Smooth muscle cell (in vitro differentiated cells): Measurements from ENCODE around the gene EGLN3. TPM values are rescaled to one million over a fixed set of nuclear protein-coding genes. Genes with fewer than 3 reads are reported as not detected.

ENCODE experiments used
- DNase-seq: peaks from one replicate; lab custom pipeline; 2025; ENCODE audit not compliant: unreplicated experiment; lab: John Stamatoyannopoulos, UW
- H2AFZ ChIP-seq: fragments of 200-600 bp; sonication (generic); 2 replicates; pipeline ENCODE4 v1.6.0; 2016; ENCODE audit warnings: antibody characterized with exemption, low read depth, mild to moderate bottlenecking
- H3F3A ChIP-seq: fragments of 200-600 bp; sonication (generic); 2 replicates; pipeline ENCODE4 v1.6.0; 2017; ENCODE audit warnings: antibody characterized with exemption, low read depth
- H3K27ac ChIP-seq: fragments of 200-600 bp; sonication (generic); 2 replicates; pipeline ENCODE4 v1.5.1; 2016; ENCODE audit warnings: low read depth, mild to moderate bottlenecking
- H3K27me3 ChIP-seq: fragments of 200-600 bp; sonication (generic); 2 replicates; pipeline ENCODE4 v1.6.1; 2016; ENCODE audit warnings: low read depth, mild to moderate bottlenecking
- H3K36me3 ChIP-seq: fragments of 200-600 bp; sonication (generic); 2 replicates; pipeline ENCODE4 v1.5.1; 2016; ENCODE audit warnings: low read depth
- H3K4me1 ChIP-seq: fragments of 200-600 bp; sonication (generic); 2 replicates; pipeline ENCODE4 v1.5.1; 2016; ENCODE audit warnings: low read depth
- H3K4me2 ChIP-seq: fragments of 200-600 bp; sonication (generic); 2 replicates; pipeline ENCODE4 v1.6.0; 2016; ENCODE audit warnings: mild to moderate bottlenecking
- H3K4me3 ChIP-seq: fragments of 200-600 bp; sonication (generic); 2 replicates; pipeline ENCODE4 v1.5.1; 2016; ENCODE audit warnings: mild to moderate bottlenecking
- H3K79me2 ChIP-seq: fragments of 200-600 bp; sonication (generic); 2 replicates; pipeline ENCODE4 v1.6.0; 2016; ENCODE audit warnings: low read depth, mild to moderate bottlenecking
- H3K9ac ChIP-seq: fragments of 200-600 bp; sonication (generic); 2 replicates; pipeline ENCODE4 v1.6.0; 2016; ENCODE audit warnings: low read depth
- H3K9me3 ChIP-seq: fragments of 200-600 bp; sonication (generic); replicated peaks from 2 replicates; pipeline ENCODE4 v1.5.1; 2016; ENCODE audit warnings: low read depth
- H4K20me1 ChIP-seq: fragments of 200-600 bp; sonication (generic); 2 replicates; pipeline ENCODE4 v1.6.0; 2016; ENCODE audit warnings: low read depth
- CTCF ChIP-seq: fragments of 200-600 bp; sonication (generic); IDR thresholded peaks from 2 replicates; pipeline ENCODE4 v1.5.1; 2017; ENCODE audit warnings: borderline replicate concordance, mild to moderate bottlenecking, antibody characterized with exemption; ENCODE audit not compliant: insufficient read depth, poor library complexity, severe bottlenecking
- WGBS: methylation state at CpG from one replicate; pipeline ENCODE4 v1.1.7; 2016; ENCODE audit warnings: low lambda C conversion rate; 5-methylcytosine and 5-hydroxymethylcytosine counted together
- polyA plus RNA-seq: library from polyadenylated mRNA; unstranded; fragments of >200 nt; fragmentation: Nextera tagmentation; extraction: Ambion mirVana; gene quantifications from 2 replicates; pipeline ENCODE4 v1.2.1, GENCODE V29; 2016
- total RNA-seq: library from RNA; depleted of rRNA; stranded (reverse); fragments of >200 nt; gene quantifications from 2 replicates; pipeline ENCODE4 v1.2.3, GENCODE V29; 2014

The EGLN3 gene
- total and polyA plus RNA-seq, 2 experiments from 2014 or later: 127 to 146 TPM

- WGBS: 95% methylated on average over 8 of the region's 8 CpGs
Measured at GRCh38 chr14:33910435-33910834, 40.4 kb downstream of the EGLN3 start.

GRCh38 chr14:33909380-33910084, 41.3 kb downstream of the EGLN3 start:
- Histone ChIP-seq H3F3A (no peaks in the 10 kb centered on the region), H4K20me1 (no peaks in the 10 kb centered on the region), H3K27ac (no peak overlapping the region), H2AFZ (no peak overlapping the region), H3K4me2 (no peak overlapping the region), H3K27me3 (no peaks in the 10 kb centered on the region), H3K4me1 (peaks cover 7% of the 10 kb centered on the region), H3K9me3 (no peaks in the 10 kb centered on the region), H3K9ac (no peak overlapping the region), H3K36me3 (no peaks in the 10 kb centered on the region), H3K79me2 (no peaks in the 10 kb centered on the region), H3K4me3 (no peak overlapping the region)
- DNase-seq: no peak
- TF ChIP-seq CTCF: no peak
- 94% methylated on average over 6 of the region's 6 CpGs for WGBS

More at GRCh38 chr14:33910435-33910834, 40.4 kb downstream of the EGLN3 start:
- DNase-seq: no peak
- Histone ChIP-seq H3K4me1 (peaks cover 7% of the 10 kb centered on the region), H3K9ac (no peak overlapping the region), H3K27ac (no peak overlapping the region), H3K36me3 (no peaks in the 10 kb centered on the region), H3K9me3 (no peaks in the 10 kb centered on the region), H3K4me3 (no peak overlapping the region), H3K27me3 (no peaks in the 10 kb centered on the region), H4K20me1 (no peaks in the 10 kb centered on the region), H3K4me2 (no peak overlapping the region), H2AFZ (no peak overlapping the region), H3K79me2 (no peaks in the 10 kb centered on the region), H3F3A (no peaks in the 10 kb centered on the region)
- no peak for TF ChIP-seq CTCF

GRCh38 chr14:33908540-33909223, 42.2 kb downstream of the EGLN3 start:
- Histone ChIP-seq H4K20me1 (no peaks in the 10 kb centered on the region), H3K4me2 (no peak overlapping the region), H3K79me2 (no peaks in the 10 kb centered on the region), H3K27me3 (no peaks in the 10 kb centered on the region), H3K4me3 (no peak overlapping the region), H3K4me1 (peaks cover 7% of the 10 kb centered on the region), H3K9ac (no peak overlapping the region), H3F3A (no peaks in the 10 kb centered on the region), H3K27ac (no peak overlapping the region), H3K36me3 (no peaks in the 10 kb centered on the region), H2AFZ (no peak overlapping the region), H3K9me3 (no peaks in the 10 kb centered on the region)
- 91% methylated on average over 13 of the region's 13 CpGs for WGBS
- DNase-seq: no peak
- no peak for TF ChIP-seq CTCF
